DOHH2 (cell line): ENCODE data around the gene MAML2.

ENCODE experiments used
- H3F3A ChIP-seq: fragments of 200-600 bp; sonication (generic), shearing (Covaris generic); 2 replicates; pipeline ENCODE4 v1.6.0; 2016; ENCODE audit warnings: antibody characterized with exemption, mild to moderate bottlenecking; ENCODE audit not compliant: control insufficient read depth, insufficient read depth
- H3K27ac ChIP-seq: fragments of 200-600 bp; sonication (generic); 2 replicates; pipeline ENCODE4 v1.5.1; 2014; ENCODE audit warnings: low read depth, mild to moderate bottlenecking, low read length, moderate library complexity
- H3K27me3 ChIP-seq: fragments of 200-600 bp; sonication (generic); 2 replicates; pipeline ENCODE4 v1.6.1; 2014; ENCODE audit warnings: mild to moderate bottlenecking, low read length, mixed read lengths; ENCODE audit not compliant: control insufficient read depth
- H3K36me3 ChIP-seq: fragments of 200-600 bp; sonication (generic); 2 replicates; pipeline ENCODE4 v1.6.1; 2014; ENCODE audit warnings: mild to moderate bottlenecking, low read length, moderate library complexity, mixed read lengths; ENCODE audit not compliant: control insufficient read depth
- H3K4me1 ChIP-seq: fragments of 200-600 bp; sonication (generic); 2 replicates; pipeline ENCODE4 v1.6.1; 2014; ENCODE audit warnings: mild to moderate bottlenecking, low read length, mixed read lengths; ENCODE audit not compliant: control insufficient read depth
- H3K4me2 ChIP-seq: fragments of 200-600 bp; sonication (generic); 2 replicates; pipeline ENCODE4 v1.6.0; 2014; ENCODE audit warnings: mild to moderate bottlenecking, low read length, moderate library complexity
- H3K4me3 ChIP-seq: fragments of 200-600 bp; sonication (generic); 2 replicates; pipeline ENCODE4 v1.5.1; 2014; ENCODE audit warnings: mild to moderate bottlenecking, low read length, mixed read lengths
- H3K79me2 ChIP-seq: fragments of 200-600 bp; sonication (generic); 2 replicates; pipeline ENCODE4 v1.6.1; 2014; ENCODE audit warnings: mild to moderate bottlenecking, low read length, mixed read lengths; ENCODE audit not compliant: control insufficient read depth
- H3K9me2 ChIP-seq: fragments of 200-600 bp; sonication (generic); replicated peaks from 2 replicates; pipeline ENCODE4 v1.6.1; 2014; ENCODE audit warnings: mild to moderate bottlenecking, low read length, mixed read lengths; ENCODE audit not compliant: control insufficient read depth
- H3K9me3 ChIP-seq: fragments of 200-600 bp; sonication (generic); 2 replicates; pipeline ENCODE4 v1.6.1; 2014; ENCODE audit warnings: antibody characterized with exemption, low read length, mixed read lengths; ENCODE audit not compliant: control insufficient read depth, insufficient read depth
- H4K20me1 ChIP-seq: fragments of 200-600 bp; sonication (generic); 2 replicates; pipeline ENCODE4 v1.6.0; 2014; ENCODE audit warnings: low read depth, mild to moderate bottlenecking, antibody characterized with exemption, low read length, moderate library complexity; ENCODE audit not compliant: control insufficient read depth, insufficient read depth
- EZH2phosphoT487 ChIP-seq: fragments of 200-600 bp; sonication (generic); IDR thresholded peaks from 2 replicates; pipeline ENCODE4 v1.6.1; 2017; ENCODE audit warnings: borderline replicate concordance, mild to moderate bottlenecking, antibody characterized with exemption, low read length, moderate library complexity, mixed read lengths
- TF ChIP-seq, protein P1 (sequence below): fragments of 200-600 bp; sonication (generic); IDR thresholded peaks from one replicate; pipeline ENCODE4 v1.5.1; 2014; ENCODE audit warnings: antibody characterized with exemption, mild to moderate bottlenecking, low read depth, low read length; ENCODE audit not compliant: poor library complexity, severe bottlenecking

MAML2 gene

DNA sequence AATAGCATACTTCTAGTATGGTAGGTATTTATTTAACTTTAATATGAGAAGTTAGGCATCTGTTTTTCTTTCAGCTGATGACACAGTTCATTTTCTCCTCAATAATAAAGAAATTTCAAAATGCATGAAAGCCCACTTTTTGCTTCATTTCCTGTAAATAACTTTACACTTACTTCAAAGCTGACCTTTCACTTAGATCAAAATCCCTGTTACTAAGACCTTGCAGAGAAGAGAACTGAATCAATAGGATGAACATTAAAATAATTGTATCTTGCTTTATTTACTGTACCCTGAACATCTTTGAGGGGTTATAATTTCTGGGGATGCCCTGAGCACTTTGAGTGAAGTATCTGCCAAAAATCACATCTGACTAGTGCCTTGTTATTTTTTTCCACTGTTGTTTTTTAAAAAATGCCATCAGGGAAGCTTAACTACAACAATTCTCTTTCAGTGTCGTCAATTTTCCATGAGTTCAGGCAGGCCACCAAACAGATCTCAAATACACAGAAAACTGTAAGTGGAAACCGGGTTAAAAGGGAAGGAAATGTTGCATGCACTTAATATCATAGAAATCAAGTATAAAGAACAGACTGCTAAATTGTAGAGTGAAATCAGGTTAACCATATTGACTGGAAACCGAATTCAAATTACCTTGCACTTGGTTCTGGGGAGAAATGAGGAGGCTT, 206.2 kb downstream of the MAML2 start:
- Histone ChIP-seq H3K4me2 (no peak overlapping the region), H3F3A (no peaks in the 10 kb centered on the region), H3K4me1 (no peaks in the 10 kb centered on the region), H3K36me3 (no peaks in the 10 kb centered on the region), H3K79me2 (no peaks in the 10 kb centered on the region), H3K9me2 (no peaks in the 10 kb centered on the region), H3K9me3 (no peaks in the 10 kb centered on the region), H4K20me1 (no peaks in the 10 kb centered on the region), H3K27ac (no peak overlapping the region), H3K4me3 (no peak overlapping the region), H3K27me3 (no peaks in the 10 kb centered on the region)
- TF ChIP-seq EZH2phosphoT487, result no peak
- TF ChIP-seq, protein P1, sequence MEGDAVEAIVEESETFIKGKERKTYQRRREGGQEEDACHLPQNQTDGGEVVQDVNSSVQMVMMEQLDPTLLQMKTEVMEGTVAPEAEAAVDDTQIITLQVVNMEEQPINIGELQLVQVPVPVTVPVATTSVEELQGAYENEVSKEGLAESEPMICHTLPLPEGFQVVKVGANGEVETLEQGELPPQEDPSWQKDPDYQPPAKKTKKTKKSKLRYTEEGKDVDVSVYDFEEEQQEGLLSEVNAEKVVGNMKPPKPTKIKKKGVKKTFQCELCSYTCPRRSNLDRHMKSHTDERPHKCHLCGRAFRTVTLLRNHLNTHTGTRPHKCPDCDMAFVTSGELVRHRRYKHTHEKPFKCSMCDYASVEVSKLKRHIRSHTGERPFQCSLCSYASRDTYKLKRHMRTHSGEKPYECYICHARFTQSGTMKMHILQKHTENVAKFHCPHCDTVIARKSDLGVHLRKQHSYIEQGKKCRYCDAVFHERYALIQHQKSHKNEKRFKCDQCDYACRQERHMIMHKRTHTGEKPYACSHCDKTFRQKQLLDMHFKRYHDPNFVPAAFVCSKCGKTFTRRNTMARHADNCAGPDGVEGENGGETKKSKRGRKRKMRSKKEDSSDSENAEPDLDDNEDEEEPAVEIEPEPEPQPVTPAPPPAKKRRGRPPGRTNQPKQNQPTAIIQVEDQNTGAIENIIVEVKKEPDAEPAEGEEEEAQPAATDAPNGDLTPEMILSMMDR, result no peak

DNA sequence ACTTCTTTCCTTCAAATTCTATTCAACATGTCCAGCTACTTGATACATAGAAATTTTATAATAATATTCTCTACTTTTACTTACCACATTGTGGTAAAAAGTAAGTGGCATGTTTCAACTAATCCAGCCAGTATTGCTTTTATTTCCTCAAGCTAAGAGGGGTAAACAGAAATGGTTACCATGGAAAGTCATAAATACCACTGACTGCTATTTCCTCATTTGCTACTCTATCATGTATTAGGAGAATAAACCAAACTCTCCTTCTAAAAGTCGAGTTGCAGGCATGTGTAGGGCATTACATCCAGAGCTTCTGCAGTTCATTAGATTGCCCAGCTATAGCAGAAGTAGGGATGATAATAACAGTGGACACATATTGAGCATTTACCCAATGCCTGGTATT, 208.4 kb downstream of the MAML2 start:
- H3F3A ChIP-seq, result no peaks in the 10 kb centered on the region
- no peaks in the 10 kb centered on the region for H3K9me3 ChIP-seq
- H4K20me1 ChIP-seq, result no peaks in the 10 kb centered on the region
- no peak overlapping the region for H3K4me2 ChIP-seq
- no peak overlapping the region for H3K27ac ChIP-seq
- TF ChIP-seq, protein P1, result no peak
- no peak for TF ChIP-seq EZH2phosphoT487
- no peak overlapping the region for H3K4me3 ChIP-seq
- H3K27me3 ChIP-seq, result no peaks in the 10 kb centered on the region
- H3K9me2 ChIP-seq, result no peaks in the 10 kb centered on the region
- no peaks in the 10 kb centered on the region for H3K79me2 ChIP-seq
- no peaks in the 10 kb centered on the region for H3K36me3 ChIP-seq
- no peaks in the 10 kb centered on the region for H3K4me1 ChIP-seq

DNA sequence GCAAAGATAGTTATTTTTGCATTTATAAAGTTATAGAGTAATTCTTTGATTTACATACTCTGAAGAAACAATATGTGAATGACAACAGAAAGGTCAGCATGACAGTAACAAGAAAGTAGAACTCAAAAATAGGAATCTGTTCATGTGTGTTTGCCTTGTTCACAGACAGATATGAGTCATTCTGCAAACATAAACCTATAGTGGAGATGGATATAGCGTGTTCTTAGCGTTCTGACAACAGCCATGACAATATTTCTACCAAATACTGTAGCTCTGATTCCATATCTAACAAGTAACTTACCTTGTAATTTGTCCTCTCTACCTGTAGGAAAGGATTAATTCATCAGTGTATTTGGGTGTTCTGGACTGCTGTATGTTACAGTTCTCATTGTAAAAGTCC, 210.6 kb downstream of the MAML2 start:
- Histone ChIP-seq H4K20me1 (no peaks in the 10 kb centered on the region), H3K27ac (no peak overlapping the region), H3K4me1 (no peaks in the 10 kb centered on the region), H3K4me3 (no peak overlapping the region), H3K36me3 (no peaks in the 10 kb centered on the region), H3K4me2 (no peak overlapping the region), H3K9me2 (no peaks in the 10 kb centered on the region), H3K27me3 (no peaks in the 10 kb centered on the region), H3K9me3 (no peaks in the 10 kb centered on the region), H3K79me2 (no peaks in the 10 kb centered on the region), H3F3A (no peaks in the 10 kb centered on the region)
- TF ChIP-seq, protein P1, result no peak
- no peak for TF ChIP-seq EZH2phosphoT487
